Prostate gland (tissue), 2 donors: ENCODE data around the gene WAS.

Source experiments
- POLR2A ChIP-seq: fragments of 450-650 bp; IDR thresholded peaks from one replicate; pipeline ENCODE4 v1.6.1; 2016; ENCODE audit warnings: antibody characterized with exemption, mild to moderate bottlenecking
- TF ChIP-seq, protein P1 (sequence below), 4 experiments: fragments of 200-600 bp in 2 of 4; fragments of 450-650 bp in 2 of 4; sonication (generic) in 2 of 4; IDR thresholded peaks; 1 replicate in 3 of 4; 2 replicates in 1 of 4; pipeline ENCODE4 v1.5.1; 2016 to 2019; ENCODE audit warnings: antibody characterized with exemption in 4 of 4, mild to moderate bottlenecking in 2 of 4, moderate library complexity in 2 of 4

DNA sequence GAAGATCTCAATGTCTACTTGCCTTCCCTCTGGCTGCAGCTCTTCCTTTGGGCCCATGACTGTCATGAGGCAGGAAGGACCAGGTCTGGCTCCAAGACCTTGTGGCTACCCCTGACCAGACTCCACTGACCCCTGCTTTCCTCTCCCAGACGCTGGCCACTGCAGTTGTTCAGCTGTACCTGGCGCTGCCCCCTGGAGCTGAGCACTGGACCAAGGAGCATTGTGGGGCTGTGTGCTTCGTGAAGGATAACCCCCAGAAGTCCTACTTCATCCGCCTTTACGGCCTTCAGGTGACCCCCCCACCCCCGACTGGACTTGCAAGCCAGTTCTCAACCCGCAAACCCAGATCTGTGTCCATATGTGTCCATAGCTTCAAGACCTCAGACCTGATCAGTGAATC, 535 bp downstream of the WAS start:
- TF ChIP-seq, protein P1, sequence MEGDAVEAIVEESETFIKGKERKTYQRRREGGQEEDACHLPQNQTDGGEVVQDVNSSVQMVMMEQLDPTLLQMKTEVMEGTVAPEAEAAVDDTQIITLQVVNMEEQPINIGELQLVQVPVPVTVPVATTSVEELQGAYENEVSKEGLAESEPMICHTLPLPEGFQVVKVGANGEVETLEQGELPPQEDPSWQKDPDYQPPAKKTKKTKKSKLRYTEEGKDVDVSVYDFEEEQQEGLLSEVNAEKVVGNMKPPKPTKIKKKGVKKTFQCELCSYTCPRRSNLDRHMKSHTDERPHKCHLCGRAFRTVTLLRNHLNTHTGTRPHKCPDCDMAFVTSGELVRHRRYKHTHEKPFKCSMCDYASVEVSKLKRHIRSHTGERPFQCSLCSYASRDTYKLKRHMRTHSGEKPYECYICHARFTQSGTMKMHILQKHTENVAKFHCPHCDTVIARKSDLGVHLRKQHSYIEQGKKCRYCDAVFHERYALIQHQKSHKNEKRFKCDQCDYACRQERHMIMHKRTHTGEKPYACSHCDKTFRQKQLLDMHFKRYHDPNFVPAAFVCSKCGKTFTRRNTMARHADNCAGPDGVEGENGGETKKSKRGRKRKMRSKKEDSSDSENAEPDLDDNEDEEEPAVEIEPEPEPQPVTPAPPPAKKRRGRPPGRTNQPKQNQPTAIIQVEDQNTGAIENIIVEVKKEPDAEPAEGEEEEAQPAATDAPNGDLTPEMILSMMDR (IDR thresholded peaks at IDR 0.05): no peak
- TF ChIP-seq POLR2A: no peak
